Fibroblast of mammary gland (primary cell): Measurements from ENCODE around the gene TMEM168.

Experiments used
- DNase-seq: peaks from one replicate; pipeline ENCODE4 v3.0.0-alpha.2; 2010; ENCODE audit warnings: low read depth
- H3K4me3 ChIP-seq: 2 replicates; pipeline ENCODE4 v1.5.1; 2011; ENCODE audit warnings: low read depth, mild to moderate bottlenecking, low read length, moderate library complexity; ENCODE audit not compliant: control insufficient read depth
- TF ChIP-seq, protein P1 (sequence below): conservative IDR thresholded peaks from 2 replicates; pipeline ENCODE4 v1.5.1; 2011; ENCODE audit warnings: low read depth, low read length, inconsistent platforms; ENCODE audit not compliant: control insufficient read depth, insufficient read depth

The TMEM168 gene

GRCh38 chr7:112792441-112792840 lies 2.2 kb upstream of the TMEM168 start:
- H3K4me3 ChIP-seq = no peak overlapping the region
- no peak for DNase-seq
- TF ChIP-seq, protein P1, sequence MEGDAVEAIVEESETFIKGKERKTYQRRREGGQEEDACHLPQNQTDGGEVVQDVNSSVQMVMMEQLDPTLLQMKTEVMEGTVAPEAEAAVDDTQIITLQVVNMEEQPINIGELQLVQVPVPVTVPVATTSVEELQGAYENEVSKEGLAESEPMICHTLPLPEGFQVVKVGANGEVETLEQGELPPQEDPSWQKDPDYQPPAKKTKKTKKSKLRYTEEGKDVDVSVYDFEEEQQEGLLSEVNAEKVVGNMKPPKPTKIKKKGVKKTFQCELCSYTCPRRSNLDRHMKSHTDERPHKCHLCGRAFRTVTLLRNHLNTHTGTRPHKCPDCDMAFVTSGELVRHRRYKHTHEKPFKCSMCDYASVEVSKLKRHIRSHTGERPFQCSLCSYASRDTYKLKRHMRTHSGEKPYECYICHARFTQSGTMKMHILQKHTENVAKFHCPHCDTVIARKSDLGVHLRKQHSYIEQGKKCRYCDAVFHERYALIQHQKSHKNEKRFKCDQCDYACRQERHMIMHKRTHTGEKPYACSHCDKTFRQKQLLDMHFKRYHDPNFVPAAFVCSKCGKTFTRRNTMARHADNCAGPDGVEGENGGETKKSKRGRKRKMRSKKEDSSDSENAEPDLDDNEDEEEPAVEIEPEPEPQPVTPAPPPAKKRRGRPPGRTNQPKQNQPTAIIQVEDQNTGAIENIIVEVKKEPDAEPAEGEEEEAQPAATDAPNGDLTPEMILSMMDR = no peak

- no peak overlapping the region for H3K4me3 ChIP-seq
These were observed 1.4 kb upstream of the TMEM168 start for GRCh38 chr7:112791465-112792168.

DNA sequence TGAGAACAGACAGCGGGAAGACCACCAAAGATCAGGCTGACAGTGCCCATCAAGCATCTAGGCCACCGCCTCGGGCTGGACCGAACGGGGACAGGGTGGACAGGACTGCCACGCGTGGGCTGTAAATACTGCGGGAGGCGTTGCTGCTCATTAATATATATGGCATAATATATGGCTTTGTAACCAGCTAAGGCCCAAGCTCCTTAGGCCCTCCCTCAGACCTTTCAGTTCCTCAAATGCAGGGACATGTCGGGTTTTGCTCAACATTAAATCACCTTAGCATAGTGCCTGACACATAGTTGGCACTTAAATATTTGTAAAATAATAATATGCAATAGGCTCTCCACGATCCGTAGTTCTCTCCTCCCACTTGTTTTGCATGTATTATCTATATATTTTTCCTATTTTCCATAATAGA lies 402 bp upstream of the TMEM168 start:
- TF ChIP-seq, protein P1 = no peak
- no peak for DNase-seq
- peak overlapping the region; percentile 91 for H3K4me3 ChIP-seq

More at GRCh38 chr7:112791465-112792168, 1.4 kb upstream of the TMEM168 start:
- TF ChIP-seq, protein P1 = no peak
- DNase-seq = no peak

DNA sequence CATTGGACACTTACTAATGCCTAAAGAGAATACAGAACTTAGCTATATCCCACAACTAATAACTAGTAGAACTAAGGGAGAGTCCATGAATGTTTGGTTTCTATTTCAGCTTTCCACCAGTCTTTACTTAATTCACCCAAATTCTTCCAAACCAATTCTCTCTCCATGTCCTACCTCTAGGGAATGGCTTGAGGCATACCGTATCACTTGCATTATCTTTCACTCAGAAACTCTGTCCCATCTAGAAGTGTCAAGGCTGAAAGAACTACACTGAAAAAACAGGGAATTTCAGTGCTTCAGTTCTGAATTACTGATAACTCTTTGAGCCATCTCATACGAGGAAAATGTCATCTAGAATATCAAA lies 758 bp downstream of the TMEM168 start:
- peak overlapping the region; percentile 91 for H3K4me3 ChIP-seq
- TF ChIP-seq, protein P1 = no peak
- DNase-seq = no peak

DNA sequence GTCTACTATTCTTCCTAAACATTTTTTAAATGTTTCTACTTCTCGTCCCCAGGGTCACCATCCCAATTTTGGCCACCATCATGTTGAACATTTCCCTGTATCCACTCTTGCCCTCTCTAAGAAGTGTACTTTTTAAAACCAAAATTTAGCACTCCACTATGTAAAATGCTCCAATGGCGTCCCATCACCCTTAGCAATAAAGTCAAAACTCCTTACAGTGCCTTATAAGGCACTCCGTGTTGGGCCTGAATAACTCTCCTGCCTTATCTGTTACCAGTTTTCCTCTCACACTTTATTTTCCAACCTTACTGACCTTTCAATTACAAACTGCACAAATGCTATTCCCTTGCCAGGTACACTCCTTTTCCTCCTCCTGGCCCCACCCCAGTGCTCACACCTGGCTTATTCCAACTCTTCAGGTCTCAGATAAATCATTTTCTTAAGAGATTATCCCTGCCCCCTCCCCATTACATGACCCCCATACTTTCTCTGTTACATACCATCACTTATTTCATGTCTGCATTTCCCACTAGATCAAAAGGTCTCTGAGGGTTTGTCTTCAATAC lies 1.3 kb downstream of the TMEM168 start:
- H3K4me3 ChIP-seq = peak overlapping the region; percentile 91
- TF ChIP-seq, protein P1 = no peak
- DNase-seq = no peak

- no peak for DNase-seq
- TF ChIP-seq, protein P1 = no peak
These were observed 5.6 kb downstream of the TMEM168 start for GRCh38 chr7:112784603-112785002.

More at GRCh38 chr7:112784603-112785002, 5.6 kb downstream of the TMEM168 start:
- H3K4me3 ChIP-seq = no peak overlapping the region
